Spleen (tissue), 11 donors: ENCODE measurements around the gene ERC2. TPM values are rescaled to one million over a fixed set of nuclear protein-coding genes. Genes with fewer than 3 reads are reported as not detected.

Experiments
- DNase-seq: peaks from one replicate; pipeline ENCODE4 v3.0.0-alpha.2; 2020
- H3K27ac ChIP-seq, 8 donors: fragments of 200-600 bp; sonication (generic) in 7 of 8; 1 replicate in 4 of 8; 2 replicates in 4 of 8; pipeline versions ENCODE4 v1.5.0 to v1.8.0; 2016 to 2021; ENCODE audit warnings: inconsistent platforms in 4 of 8, mild to moderate bottlenecking in 4 of 8, moderate library complexity in 1 of 8
- H3K27me3 ChIP-seq, 7 donors: fragments of 200-600 bp; sonication (generic) in 6 of 7; replicated peaks in 1 of 7; 1 replicate in 4 of 7; 2 replicates in 3 of 7; pipeline versions ENCODE4 v1.5.0 to v1.8.0; 2016 to 2021; ENCODE audit warnings: inconsistent platforms in 3 of 7, mild to moderate bottlenecking in 1 of 7
- H3K36me3 ChIP-seq, 6 donors: fragments of 200-600 bp; sonication (generic) in 5 of 6; 1 replicate in 4 of 6; 2 replicates in 2 of 6; pipeline versions ENCODE4 v1.5.0 to v1.8.0; 2016 to 2021; ENCODE audit warnings: inconsistent platforms in 2 of 6
- H3K4me1 ChIP-seq, 6 donors: fragments of 200-600 bp; sonication (generic) in 5 of 6; 1 replicate in 3 of 6; 2 replicates in 3 of 6; pipeline versions ENCODE4 v1.5.0 to v1.8.0; 2016 to 2021; ENCODE audit warnings: inconsistent platforms in 3 of 6
- H3K4me3 ChIP-seq, 8 donors: fragments of 200-600 bp; sonication (generic) in 7 of 8; 1 replicate in 4 of 8; 2 replicates in 4 of 8; pipeline versions ENCODE4 v1.5.0 to v1.8.0; 2016 to 2021; ENCODE audit warnings: inconsistent platforms in 4 of 8, mild to moderate bottlenecking in 4 of 8, moderate library complexity in 2 of 8
- H3K9me3 ChIP-seq, 8 donors: fragments of 200-600 bp; sonication (generic) in 7 of 8; 1 replicate in 4 of 8; 2 replicates in 4 of 8; pipeline versions ENCODE4 v1.5.0 to v1.8.0; 2016 to 2021; ENCODE audit warnings: inconsistent platforms in 4 of 8
- CTCF ChIP-seq, 11 experiments: fragments of 200-600 bp in 7 of 11; fragments of 450-650 bp in 4 of 11; sonication (generic) in 4 of 11; IDR thresholded peaks in 8 of 11; conservative IDR thresholded peaks in 3 of 11; 1 replicate in 7 of 11; 2 replicates in 4 of 11; pipeline versions ENCODE4 v1.4.0 to v1.8.0; 2016 to 2021; ENCODE audit warnings: antibody characterized with exemption in 11 of 11, inconsistent platforms in 4 of 11, mild to moderate bottlenecking in 1 of 11
- POLR2A ChIP-seq, 3 donors: fragments of 450-650 bp; IDR thresholded peaks; one replicate each; pipeline ENCODE4 v1.5.1; 2017; ENCODE audit warnings: antibody characterized with exemption in 3 of 3, mild to moderate bottlenecking in 1 of 3
- POLR2AphosphoS5 ChIP-seq, 3 donors: sonication (generic); formaldehyde crosslinking; IDR thresholded peaks; one replicate each; pipeline ENCODE4 v1.5.1; 2017; ENCODE audit warnings: antibody characterized with exemption in 3 of 3
- WGBS, 5 donors: extraction: QIAGEN DNeasy Blood & Tissue Kit in 3 of 5; methylation state at CpG; one replicate each; pipeline versions ENCODE4 v1.1.5 to v1.1.7; 2013 to 2018; 5-methylcytosine and 5-hydroxymethylcytosine counted together
- intact Hi-C: fragments of 100-400 bp; cut with DNase I; formaldehyde crosslinking; loops from one replicate; pipeline ENCODE4 v1.15.0; 2023; ENCODE audit warnings: low total_unique reads
- polyA plus RNA-seq, 3 donors: library from polyadenylated mRNA; stranded (reverse); fragments of 200-250 nt; gene quantifications; one replicate each; pipeline ENCODE4 v1.2.1, GENCODE V29; 2013
- total RNA-seq, 7 donors: library from RNA; depleted of rRNA in 3 of 7; stranded (reverse); fragments of >200 nt in 3 of 7; fragmentation: NEBNext Ultra II Directional in 4 of 7; extraction: Animal tissue kit (Norgen Biotek cat#: 25700) in 4 of 7; gene quantifications; one replicate each; pipeline versions ENCODE4 v1.1.0 to v1.2.1, GENCODE V29; 2016 to 2021
- donor health status: healthy with polysubstance abuse.
- donor health status: DM: no; HTN: no; CAD: no; lungs with moderate emphysema.
- donor health status: DM: no; HTN: no; CAD: no.
- donor health status: Bipolar disorder and iron deficiency.
- donor health status: healthy.
- donor health status: DM: no; HTN: no; CAD: no.
- donor health status: DM: yes; HTN: yes; CAD: no.

ERC2 gene
- total and polyA plus RNA-seq, 10 donors, result 0.04 to 4.9 (median 0.39) TPM

GRCh38 chr3:55873523-55874254 lies 594.6 kb downstream of the ERC2 start:
- Histone ChIP-seq H3K4me3 (no peak overlapping the region), H3K27me3 (no peaks in the 10 kb centered on the region), H3K4me1 (no peaks in the 10 kb centered on the region), H3K9me3 (no peaks in the 10 kb centered on the region), H3K27ac (no peak overlapping the region), H3K36me3 (no peaks in the 10 kb centered on the region)
- WGBS, 5 donors, result 89 to 100% (median 94%) methylated on average over 1 of the region's 1 CpG
- intact Hi-C loops, result no loop called here
- no peak for TF ChIP-seq CTCF (IDR thresholded peaks at IDR 0.05 in 8 of 11, conservative IDR thresholded peaks at IDR 0.05 in 3 of 11)
- no peak for TF ChIP-seq POLR2AphosphoS5 (IDR thresholded peaks at IDR 0.05)
- no peak for TF ChIP-seq POLR2A (IDR thresholded peaks at IDR 0.05)
- DNase-seq, result no peak

GRCh38 chr3:55870594-55870993 lies 597.7 kb downstream of the ERC2 start:
- Histone ChIP-seq H3K4me1 (no peaks in the 10 kb centered on the region), H3K4me3 (no peak overlapping the region), H3K27me3 (no peaks in the 10 kb centered on the region), H3K36me3 (no peaks in the 10 kb centered on the region), H3K9me3 (no peaks in the 10 kb centered on the region), H3K27ac (no peak overlapping the region)
- no peak for TF ChIP-seq CTCF (IDR thresholded peaks at IDR 0.05 in 8 of 11, conservative IDR thresholded peaks at IDR 0.05 in 3 of 11)
- TF ChIP-seq POLR2AphosphoS5 (IDR thresholded peaks at IDR 0.05), result no peak
- no peak for TF ChIP-seq POLR2A (IDR thresholded peaks at IDR 0.05)
- intact Hi-C loops, result no loop called here
- DNase-seq, result no peak
- 58 to 80% (median 74%) methylated on average over 5 of the region's 5 CpGs for WGBS, 5 donors

GRCh38 chr3:55868347-55868746 lies 599.9 kb downstream of the ERC2 start:
- DNase-seq, result no peak
- H3K36me3 ChIP-seq, result no peaks in the 10 kb centered on the region
- H3K9me3 ChIP-seq, result no peaks in the 10 kb centered on the region
- no peaks in the 10 kb centered on the region for H3K4me1 ChIP-seq
- no peaks in the 10 kb centered on the region for H3K27me3 ChIP-seq
- H3K4me3 ChIP-seq, result no peak overlapping the region
- H3K27ac ChIP-seq, result no peak overlapping the region
- WGBS, 5 donors, result 67 to 83% (median 80%) methylated on average over 4 of the region's 4 CpGs
- TF ChIP-seq POLR2AphosphoS5 (IDR thresholded peaks at IDR 0.05), result no peak
- intact Hi-C loops, result no loop called here

GRCh38 chr3:55863028-55863427 lies 605.2 kb downstream of the ERC2 start:
- Histone ChIP-seq H3K4me1 (no peaks in the 10 kb centered on the region), H3K9me3 (no peaks in the 10 kb centered on the region), H3K27me3 (no peaks in the 10 kb centered on the region), H3K27ac (no peak overlapping the region), H3K4me3 (no peak overlapping the region), H3K36me3 (no peaks in the 10 kb centered on the region)
- TF ChIP-seq POLR2AphosphoS5 (IDR thresholded peaks at IDR 0.05) (no peak), CTCF (IDR thresholded peaks at IDR 0.05 in 8 of 11, conservative IDR thresholded peaks at IDR 0.05 in 3 of 11) (no peak), POLR2A (IDR thresholded peaks at IDR 0.05) (no peak)
- 88 to 96% (median 91%) methylated on average over 4 of the region's 4 CpGs for WGBS, 5 donors
- DNase-seq, result no peak
- intact Hi-C loops, result no loop called here
